Heart right ventricle (tissue), 16 donors: ENCODE measurements around the gene SNTB2. TPM values are rescaled to one million over a fixed set of nuclear protein-coding genes. Genes with fewer than 3 reads are reported as not detected.

Source experiments
- ATAC-seq, 8 donors: fragments of 200-7000 bp; cut with Tn5 transposase; one replicate each; pipeline ENCODE4 v1.9.1; 2020; ENCODE audit warnings: mild to moderate bottlenecking in 8 of 8, moderate library complexity in 8 of 8, moderate number of reproducible peaks in 1 of 8
- DNase-seq, 2 donors: peaks; one replicate each; pipeline ENCODE4 v3.0.0-alpha.2; 2020
- H3K27ac ChIP-seq, 10 donors: fragments of 200-600 bp; sonication (generic) in 2 of 10; one replicate each; pipeline versions ENCODE4 v1.5.0 to v1.8.0; 2020 to 2022; ENCODE audit warnings: mild to moderate bottlenecking in 3 of 10
- H3K27me3 ChIP-seq, 7 donors: fragments of 200-600 bp; one replicate each; pipeline ENCODE4 v1.8.0; 2021 to 2022; ENCODE audit warnings: mild to moderate bottlenecking in 2 of 7
- H3K36me3 ChIP-seq, 9 donors: fragments of 200-600 bp; sonication (generic) in 1 of 9; one replicate each; pipeline versions ENCODE4 v1.5.0 to v1.8.0; 2020 to 2022; ENCODE audit warnings: mild to moderate bottlenecking in 2 of 9
- H3K4me1 ChIP-seq, 9 donors: fragments of 200-600 bp; sonication (generic) in 1 of 9; one replicate each; pipeline versions ENCODE4 v1.5.0 to v1.8.0; 2020 to 2022; ENCODE audit warnings: mild to moderate bottlenecking in 4 of 9
- H3K4me3 ChIP-seq, 10 donors: fragments of 200-600 bp; sonication (generic) in 2 of 10; one replicate each; pipeline versions ENCODE4 v1.5.0 to v1.8.0; 2020 to 2022; ENCODE audit warnings: mild to moderate bottlenecking in 7 of 10, moderate library complexity in 2 of 10
- H3K9me3 ChIP-seq, 11 donors: fragments of 200-600 bp in 10 of 11; sonication (generic) in 2 of 11; one replicate each; pipeline versions ENCODE4 v1.5.0 to v1.8.0; 2013 to 2022; ENCODE audit warnings: mild to moderate bottlenecking in 2 of 11, control low read depth in 1 of 11, moderate library complexity in 1 of 11
- CTCF ChIP-seq, 9 donors: fragments of 200-600 bp; sonication (generic) in 2 of 9; IDR thresholded peaks; one replicate each; pipeline versions ENCODE4 v1.5.0 to v1.8.0; 2021 to 2022; ENCODE audit warnings: antibody characterized with exemption in 9 of 9, mild to moderate bottlenecking in 5 of 9, moderate library complexity in 1 of 9
- WGBS, 2 donors: extraction: QIAGEN DNeasy Blood & Tissue Kit; methylation state at CpG; one replicate each; pipeline ENCODE4 v1.1.7; 2013; ENCODE audit warnings: inconsistent platforms in 1 of 2; 5-methylcytosine and 5-hydroxymethylcytosine counted together
- intact Hi-C, 10 donors: fragments of 100-400 bp; cut with DNase I; formaldehyde crosslinking; loops; one replicate each; pipeline versions ENCODE4 v1.11.1 to v1.14.2; 2022
- polyA plus RNA-seq, 2 donors: library from polyadenylated mRNA; stranded (reverse); fragments of 200-250 nt; gene quantifications; one replicate each; pipeline ENCODE4 v1.2.3, GENCODE V29; 2013
- total RNA-seq, 10 donors: library from RNA; stranded (reverse); fragmentation: NEBNext Ultra II Directional in 3 of 10; extraction: Animal tissue kit (Norgen Biotek cat#: 25700) in 3 of 10; gene quantifications; one replicate each; pipeline versions ENCODE4 v1.2.1 to v1.2.4, GENCODE V29; 2021 to 2023
- donor health status: Arrhythmogenic right ventricular cardiomyopathy.
- donor health status: ischemic (EF 13 %, LVEDD 7.1; RV severe dilation, severe dysfunction).
- donor health status: healthy with polysubstance abuse.
- donor health status: DM: no; HTN: yes; CAD: no.
- donor health status: DM: no; HTN: no; CAD: no.
- donor health status: ischemic (EF 25% LVEDD 6.9; RV normal size, moderate dysfunction).
- donor health status: ischemic (EF 25% LVEDD 5.7; RV mildly dilated, moderate dysfunction).
- donor health status: healthy.
- donor health status: DM: yes; HTN: yes; CAD: no.
- donor health status: Ischemic cardiomyopathy.
- donor health status: ischemic (EF 35%, LVEDD 5.7; RV mildly dilated, moderate dysfunction).
- donor health status: nonischemic (EF 11% LVEDD 7.7; RV severe dilation, severe dysfunction).
- donor health status: DM: yes; HTN: yes; CAD: no.
- donor health status: PGD.
- donor health status: ischemic (EF 29% LVEDD 5.4; RV normal size, mild dysfunction).
- donor health status: nonischemic (EF 23%, LVEDD 6.1; RV moderate dilation, normal function).

Gene SNTB2
- total and polyA plus RNA-seq, 12 donors: 3.0 to 15.7 (median 9.1) TPM

- H3K9me3 ChIP-seq: no peaks in the 10 kb centered on the region
- no peak overlapping the region for H3K4me3 ChIP-seq
- no peak overlapping the region for H3K27ac ChIP-seq
- no peaks in the 10 kb centered on the region for H3K27me3 ChIP-seq
- H3K4me1 ChIP-seq: peaks cover 0 to 61% (median 34%) of the 10 kb centered on the region in 9 donors
- DNase-seq: no peak
- H3K36me3 ChIP-seq: no peaks in the 10 kb centered on the region
- ATAC-seq: no peak
- intact Hi-C loops: loop anchor here in 1 of 10 donors (10.0 kb wide), 1 partner anchor 85 kb away; no protein-coding TSS in a partner anchor
- TF ChIP-seq CTCF (IDR thresholded peaks at IDR 0.05): no peak
- 87 to 91% methylated on average over 2 of the region's 2 CpGs for WGBS, 2 donors
Observed at GRCh38 chr16:69190046-69190588, 3.2 kb downstream of the SNTB2 start.

- Histone ChIP-seq H3K4me3 (no peak overlapping the region), H3K27me3 (no peaks in the 10 kb centered on the region), H3K9me3 (no peaks in the 10 kb centered on the region), H3K36me3 (no peaks in the 10 kb centered on the region), H3K27ac (no peak overlapping the region), H3K4me1 (peaks cover 0 to 63% (median 34%) of the 10 kb centered on the region in 9 donors)
- WGBS, 2 donors: 89 to 90% methylated on average over 3 of the region's 3 CpGs
- intact Hi-C loops: loop anchor here in 1 of 10 donors (10.0 kb wide), 1 partner anchor 84 kb away; no protein-coding TSS in a partner anchor
- TF ChIP-seq CTCF (IDR thresholded peaks at IDR 0.05): no peak
- DNase-seq (no peak), ATAC-seq (no peak)
Observed at GRCh38 chr16:69190598-69190997, 3.6 kb downstream of the SNTB2 start.

GRCh38 chr16:69191136-69191535 is 4.2 kb downstream of the SNTB2 start:
- Histone ChIP-seq H3K4me1 (peaks cover 0 to 64% (median 34%) of the 10 kb centered on the region in 9 donors), H3K4me3 (no peak overlapping the region), H3K9me3 (no peaks in the 10 kb centered on the region), H3K36me3 (no peaks in the 10 kb centered on the region), H3K27me3 (no peaks in the 10 kb centered on the region), H3K27ac (no peak overlapping the region)
- DNase-seq (no peak), ATAC-seq (no peak)
- WGBS, 2 donors: 95 to 98% methylated on average over 2 of the region's 2 CpGs
- intact Hi-C loops: loop anchor here in 1 of 10 donors (10.0 kb wide), 1 partner anchor 84 kb away; no protein-coding TSS in a partner anchor
- no peak for TF ChIP-seq CTCF (IDR thresholded peaks at IDR 0.05)

GRCh38 chr16:69193855-69194254 is 6.9 kb downstream of the SNTB2 start:
- intact Hi-C loops: loop anchor here in 1 of 10 donors (10.0 kb wide), 1 partner anchor 81 kb away; no protein-coding TSS in a partner anchor
- peaks cover 0 to 53% (median 22%) of the 10 kb centered on the region in 9 donors for H3K4me1 ChIP-seq
- no peak overlapping the region for H3K27ac ChIP-seq
- H3K4me3 ChIP-seq: no peak overlapping the region
- no peaks in the 10 kb centered on the region for H3K9me3 ChIP-seq
- ATAC-seq: no peak
- no peaks in the 10 kb centered on the region for H3K36me3 ChIP-seq
- no peaks in the 10 kb centered on the region for H3K27me3 ChIP-seq
- TF ChIP-seq CTCF (IDR thresholded peaks at IDR 0.05): no peak
- DNase-seq: no peak
